K562 (cell line): ENCODE measurements around the gene ADAT1. TPM values are rescaled to one million over a fixed set of nuclear protein-coding genes. Genes with fewer than 3 reads are reported as not detected.

Experiments used
- DLX4 ChIP-seq: fragments of 250-450 bp; sonication (Bioruptor Pico); IDR thresholded peaks from 2 replicates; pipeline ENCODE4 v1.6.1; 2021; ENCODE audit warnings: mild to moderate bottlenecking
- FOSL1 ChIP-seq: fragments of 200-800 bp; sonication (Bioruptor generic); conservative IDR thresholded peaks from 2 replicates; pipeline ENCODE4 v1.6.1; 2016; ENCODE audit warnings: missing genetic modification characterization, missing compliant biosample characterization
- GABPB1 ChIP-seq: sonication (generic); formaldehyde crosslinking; IDR thresholded peaks from 2 replicates; pipeline ENCODE4 v1.8.0; 2022; ENCODE audit warnings: mild to moderate bottlenecking, missing genetic modification reagents
- HDAC6 ChIP-seq: IDR thresholded peaks from 2 replicates; pipeline ENCODE4 v1.6.1; 2012; ENCODE audit warnings: low read depth, mild to moderate bottlenecking, control low read depth, inconsistent platforms, low read length, moderate library complexity
- PTTG1 ChIP-seq: fragments of 450-650 bp; IDR thresholded peaks from 2 replicates; pipeline ENCODE4 v1.6.1; 2016; ENCODE audit warnings: low read depth, mild to moderate bottlenecking, missing genetic modification characterization, missing compliant biosample characterization
- SETDB1 ChIP-seq: IDR thresholded peaks from one replicate; pipeline ENCODE4 v1.6.1; 2012; ENCODE audit warnings: low read length, control low read depth, inconsistent platforms
- ZNF12 ChIP-seq: sonication (generic); formaldehyde crosslinking; IDR thresholded peaks from 2 replicates; pipeline ENCODE4 v1.4.0; 2020; ENCODE audit warnings: mild to moderate bottlenecking, missing genetic modification reagents
- ZNF431 ChIP-seq: sonication (generic); formaldehyde crosslinking; IDR thresholded peaks from 2 replicates; pipeline ENCODE4 v1.8.0; 2022; ENCODE audit warnings: mild to moderate bottlenecking, missing genetic modification reagents
- ZNF436 ChIP-seq: fragments of 250-450, 450-650 bp; sonication (Bioruptor Pico); formaldehyde crosslinking; IDR thresholded peaks from 2 replicates; pipeline ENCODE4 v1.7.0; 2020; ENCODE audit warnings: mild to moderate bottlenecking
- polyA plus RNA-seq, 8 experiments: library from polyadenylated mRNA; depleted of rRNA in 4 of 8; stranded (reverse) in 5 of 8; unstranded in 3 of 8; fragments of >200 nt; fragmentation: Nextera tagmentation in 2 of 8; fragmentation: Illumina TruSeq in 1 of 8; extraction: Ambion mirVana in 2 of 8; extraction: Trizol in 1 of 8; gene quantifications; 2 replicates each; pipeline versions ENCODE4 v1.2.1 to v1.2.3, GENCODE V29; 2011 to 2014; ENCODE audit warnings: inconsistent platforms in 1 of 8, missing spikeins in 1 of 8
- total RNA-seq, 7 experiments: library from RNA; depleted of rRNA in 6 of 7; stranded (reverse); fragments of >200 nt in 6 of 7; fragmentation: Illumina TruSeq in 2 of 7; extraction: Trizol in 2 of 7; gene quantifications; 2 replicates each; pipeline versions ENCODE4 v1.2.1 to v1.2.3, GENCODE V29; 2011 to 2021; ENCODE audit warnings: low replicate concordance in 1 of 7
- TF ChIP-seq, protein P1 (sequence below): fragments of 250-450 bp; sonication (Bioruptor Pico); IDR thresholded peaks from 2 replicates; pipeline ENCODE4 v1.4.0; 2020; ENCODE audit warnings: mild to moderate bottlenecking, moderate library complexity, borderline replicate concordance
- TF ChIP-seq, protein P2 (sequence below): fragments of 450-650 bp; IDR thresholded peaks from 2 replicates; pipeline ENCODE4 v1.6.1; 2016; ENCODE audit warnings: low read depth
- TF ChIP-seq, protein P3 (sequence below): fragments of 250-450 bp; sonication (Bioruptor Pico); IDR thresholded peaks from 2 replicates; pipeline ENCODE4 v1.5.0; 2021; ENCODE audit warnings: mild to moderate bottlenecking, borderline replicate concordance
- TF ChIP-seq, protein P4 (sequence below): fragments of 450-650 bp; IDR thresholded peaks from one replicate; pipeline ENCODE4 v1.6.1; 2018; ENCODE audit warnings: mild to moderate bottlenecking, moderate library complexity; ENCODE audit not compliant: partially characterized antibody

ADAT1 gene
- total and polyA plus RNA-seq, 9 of the 15 experiments (the other 6 are each of a cell fraction or from before 2014, with no cell fraction given), result 16.0 to 36.7 (median 28.2) TPM

GRCh38 chr16:75621170-75621477 is 2.0 kb downstream of the ADAT1 start (continued):
- TF ChIP-seq, protein P1, sequence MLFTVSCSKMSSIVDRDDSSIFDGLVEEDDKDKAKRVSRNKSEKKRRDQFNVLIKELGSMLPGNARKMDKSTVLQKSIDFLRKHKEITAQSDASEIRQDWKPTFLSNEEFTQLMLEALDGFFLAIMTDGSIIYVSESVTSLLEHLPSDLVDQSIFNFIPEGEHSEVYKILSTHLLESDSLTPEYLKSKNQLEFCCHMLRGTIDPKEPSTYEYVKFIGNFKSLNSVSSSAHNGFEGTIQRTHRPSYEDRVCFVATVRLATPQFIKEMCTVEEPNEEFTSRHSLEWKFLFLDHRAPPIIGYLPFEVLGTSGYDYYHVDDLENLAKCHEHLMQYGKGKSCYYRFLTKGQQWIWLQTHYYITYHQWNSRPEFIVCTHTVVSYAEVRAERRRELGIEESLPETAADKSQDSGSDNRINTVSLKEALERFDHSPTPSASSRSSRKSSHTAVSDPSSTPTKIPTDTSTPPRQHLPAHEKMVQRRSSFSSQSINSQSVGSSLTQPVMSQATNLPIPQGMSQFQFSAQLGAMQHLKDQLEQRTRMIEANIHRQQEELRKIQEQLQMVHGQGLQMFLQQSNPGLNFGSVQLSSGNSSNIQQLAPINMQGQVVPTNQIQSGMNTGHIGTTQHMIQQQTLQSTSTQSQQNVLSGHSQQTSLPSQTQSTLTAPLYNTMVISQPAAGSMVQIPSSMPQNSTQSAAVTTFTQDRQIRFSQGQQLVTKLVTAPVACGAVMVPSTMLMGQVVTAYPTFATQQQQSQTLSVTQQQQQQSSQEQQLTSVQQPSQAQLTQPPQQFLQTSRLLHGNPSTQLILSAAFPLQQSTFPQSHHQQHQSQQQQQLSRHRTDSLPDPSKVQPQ, result no peak
- TF ChIP-seq, protein P2, sequence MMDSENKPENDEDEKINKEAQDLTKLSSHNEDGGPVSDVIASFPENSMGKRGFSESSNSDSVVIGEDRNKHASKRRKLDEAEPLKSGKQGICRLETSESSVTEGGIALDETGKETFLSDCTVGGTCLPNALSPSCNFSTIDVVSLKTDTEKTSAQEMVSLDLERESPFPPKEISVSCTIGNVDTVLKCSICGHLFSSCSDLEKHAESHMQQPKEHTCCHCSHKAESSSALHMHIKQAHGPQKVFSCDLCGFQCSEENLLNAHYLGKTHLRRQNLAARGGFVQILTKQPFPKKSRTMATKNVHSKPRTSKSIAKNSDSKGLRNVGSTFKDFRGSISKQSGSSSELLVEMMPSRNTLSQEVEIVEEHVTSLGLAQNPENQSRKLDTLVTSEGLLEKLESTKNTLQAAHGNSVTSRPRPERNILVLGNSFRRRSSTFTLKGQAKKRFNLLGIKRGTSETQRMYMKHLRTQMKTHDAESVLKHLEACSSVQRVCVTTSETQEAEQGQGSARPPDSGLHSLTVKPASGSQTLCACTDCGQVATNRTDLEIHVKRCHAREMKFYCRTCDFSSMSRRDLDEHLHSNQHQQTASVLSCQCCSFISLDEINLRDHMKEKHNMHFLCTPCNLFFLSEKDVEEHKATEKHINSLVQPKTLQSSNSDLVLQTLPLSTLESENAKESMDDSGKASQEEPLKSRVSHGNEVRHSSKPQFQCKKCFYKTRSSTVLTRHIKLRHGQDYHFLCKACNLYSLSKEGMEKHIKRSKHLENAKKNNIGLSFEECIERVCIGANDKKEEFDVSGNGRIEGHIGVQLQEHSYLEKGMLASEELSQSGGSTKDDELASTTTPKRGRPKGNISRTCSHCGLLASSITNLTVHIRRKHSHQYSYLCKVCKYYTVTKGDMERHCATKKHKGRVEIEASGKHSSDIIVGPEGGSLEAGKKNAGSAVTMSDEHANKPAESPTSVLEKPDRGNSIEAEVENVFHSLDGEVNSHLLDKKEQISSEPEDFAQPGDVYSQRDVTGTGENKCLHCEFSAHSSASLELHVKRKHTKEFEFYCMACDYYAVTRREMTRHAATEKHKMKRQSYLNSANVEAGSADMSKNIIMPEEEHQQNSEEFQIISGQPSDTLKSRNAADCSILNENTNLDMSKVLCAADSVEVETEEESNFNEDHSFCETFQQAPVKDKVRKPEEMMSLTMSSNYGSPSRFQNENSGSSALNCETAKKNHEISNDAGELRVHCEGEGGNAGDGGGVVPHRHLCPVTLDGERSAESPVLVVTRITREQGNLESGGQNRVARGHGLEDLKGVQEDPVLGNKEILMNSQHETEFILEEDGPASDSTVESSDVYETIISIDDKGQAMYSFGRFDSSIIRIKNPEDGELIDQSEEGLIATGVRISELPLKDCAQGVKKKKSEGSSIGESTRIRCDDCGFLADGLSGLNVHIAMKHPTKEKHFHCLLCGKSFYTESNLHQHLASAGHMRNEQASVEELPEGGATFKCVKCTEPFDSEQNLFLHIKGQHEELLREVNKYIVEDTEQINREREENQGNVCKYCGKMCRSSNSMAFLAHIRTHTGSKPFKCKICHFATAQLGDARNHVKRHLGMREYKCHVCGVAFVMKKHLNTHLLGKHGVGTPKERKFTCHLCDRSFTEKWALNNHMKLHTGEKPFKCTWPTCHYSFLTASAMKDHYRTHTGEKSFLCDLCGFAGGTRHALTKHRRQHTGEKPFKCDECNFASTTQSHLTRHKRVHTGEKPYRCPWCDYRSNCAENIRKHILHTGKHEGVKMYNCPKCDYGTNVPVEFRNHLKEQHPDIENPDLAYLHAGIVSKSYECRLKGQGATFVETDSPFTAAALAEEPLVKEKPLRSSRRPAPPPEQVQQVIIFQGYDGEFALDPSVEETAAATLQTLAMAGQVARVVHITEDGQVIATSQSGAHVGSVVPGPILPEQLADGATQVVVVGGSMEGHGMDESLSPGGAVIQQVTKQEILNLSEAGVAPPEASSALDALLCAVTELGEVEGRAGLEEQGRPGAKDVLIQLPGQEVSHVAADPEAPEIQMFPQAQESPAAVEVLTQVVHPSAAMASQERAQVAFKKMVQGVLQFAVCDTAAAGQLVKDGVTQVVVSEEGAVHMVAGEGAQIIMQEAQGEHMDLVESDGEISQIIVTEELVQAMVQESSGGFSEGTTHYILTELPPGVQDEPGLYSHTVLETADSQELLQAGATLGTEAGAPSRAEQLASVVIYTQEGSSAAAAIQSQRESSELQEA, result no peak
- TF ChIP-seq, protein P3, sequence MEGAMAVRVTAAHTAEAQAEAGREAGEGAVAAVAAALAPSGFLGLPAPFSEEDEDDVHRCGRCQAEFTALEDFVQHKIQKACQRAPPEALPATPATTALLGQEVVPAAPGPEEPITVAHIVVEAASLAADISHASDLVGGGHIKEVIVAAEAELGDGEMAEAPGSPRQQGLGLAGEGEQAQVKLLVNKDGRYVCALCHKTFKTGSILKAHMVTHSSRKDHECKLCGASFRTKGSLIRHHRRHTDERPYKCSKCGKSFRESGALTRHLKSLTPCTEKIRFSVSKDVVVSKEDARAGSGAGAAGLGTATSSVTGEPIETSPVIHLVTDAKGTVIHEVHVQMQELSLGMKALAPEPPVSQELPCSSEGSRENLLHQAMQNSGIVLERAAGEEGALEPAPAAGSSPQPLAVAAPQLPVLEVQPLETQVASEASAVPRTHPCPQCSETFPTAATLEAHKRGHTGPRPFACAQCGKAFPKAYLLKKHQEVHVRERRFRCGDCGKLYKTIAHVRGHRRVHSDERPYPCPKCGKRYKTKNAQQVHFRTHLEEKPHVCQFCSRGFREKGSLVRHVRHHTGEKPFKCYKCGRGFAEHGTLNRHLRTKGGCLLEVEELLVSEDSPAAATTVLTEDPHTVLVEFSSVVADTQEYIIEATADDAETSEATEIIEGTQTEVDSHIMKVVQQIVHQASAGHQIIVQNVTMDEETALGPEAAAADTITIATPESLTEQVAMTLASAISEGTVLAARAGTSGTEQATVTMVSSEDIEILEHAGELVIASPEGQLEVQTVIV (CRISPR knock-in tag), result no peak
- TF ChIP-seq ZNF12 (CRISPR knock-in tag), result no peak
- TF ChIP-seq, protein P4, sequence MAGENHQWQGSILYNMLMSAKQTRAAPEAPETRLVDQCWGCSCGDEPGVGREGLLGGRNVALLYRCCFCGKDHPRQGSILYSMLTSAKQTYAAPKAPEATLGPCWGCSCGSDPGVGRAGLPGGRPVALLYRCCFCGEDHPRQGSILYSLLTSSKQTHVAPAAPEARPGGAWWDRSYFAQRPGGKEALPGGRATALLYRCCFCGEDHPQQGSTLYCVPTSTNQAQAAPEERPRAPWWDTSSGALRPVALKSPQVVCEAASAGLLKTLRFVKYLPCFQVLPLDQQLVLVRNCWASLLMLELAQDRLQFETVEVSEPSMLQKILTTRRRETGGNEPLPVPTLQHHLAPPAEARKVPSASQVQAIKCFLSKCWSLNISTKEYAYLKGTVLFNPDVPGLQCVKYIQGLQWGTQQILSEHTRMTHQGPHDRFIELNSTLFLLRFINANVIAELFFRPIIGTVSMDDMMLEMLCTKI, result no peak
- no peak for TF ChIP-seq DLX4 (CRISPR knock-in tag)
- TF ChIP-seq ZNF431 (CRISPR knock-in tag), result no peak
- no peak for TF ChIP-seq GABPB1 (CRISPR knock-in tag)
- no peak for TF ChIP-seq SETDB1
- no peak for TF ChIP-seq ZNF436 (CRISPR knock-in tag)
- peak; percentile 27; the same call in 1 of the 2 replicates for TF ChIP-seq FOSL1 (tag)
- no peak for TF ChIP-seq PTTG1 (tag)
- no peak for TF ChIP-seq HDAC6
